HK-2 (cell line): ENCODE data around the gene MRAS.
"Not testable (repeated sequence)": the region's sequence is repeated elsewhere in the genome, so short reads cannot be mapped to it uniquely, and the experiment has no call there.

Experiments used
- DNase-seq: peaks from one replicate; pipeline ENCODE4 v3.0.0-alpha.2; 2018; ENCODE audit not compliant: unreplicated experiment

The MRAS gene

GRCh38 chr3:138418601-138419206 is 70.3 kb downstream of the MRAS start:
- DNase-seq, result no peak

GRCh38 chr3:138423316-138423715 is 74.9 kb downstream of the MRAS start:
- DNase-seq, result no peak

- no peak for DNase-seq
Measured at GRCh38 chr3:138424323-138424722, 75.9 kb downstream of the MRAS start.

- DNase-seq, result no peak
Measured at GRCh38 chr3:138426211-138426610, 77.8 kb downstream of the MRAS start.

- DNase-seq, result not testable (repeated sequence)
Measured at GRCh38 chr3:138426754-138427153, 78.4 kb downstream of the MRAS start.

- no peak for DNase-seq
Measured at GRCh38 chr3:138429665-138430064, 81.3 kb downstream of the MRAS start.

GRCh38 chr3:138432576-138433240 is 84.3 kb downstream of the MRAS start:
- DNase-seq, result no peak

GRCh38 chr3:138433892-138434275 is 85.5 kb downstream of the MRAS start:
- no peak for DNase-seq

- peak; percentile 86 for DNase-seq
Measured at GRCh38 chr3:138434276-138434874, 86.0 kb downstream of the MRAS start, which contains the start of gene ESYT3. Gene ESYT3, plus strand, starts transcription at chr3:138434616. Its CDS starts 183 bp downstream, at chr3:138434799.

- DNase-seq, result peak; percentile 55
Measured at GRCh38 chr3:138434875-138435772, 86.7 kb downstream of the MRAS start.

- no peak for DNase-seq
Measured at GRCh38 chr3:138435840-138436239, 87.5 kb downstream of the MRAS start.

GRCh38 chr3:138437281-138437680 is 88.9 kb downstream of the MRAS start:
- no peak for DNase-seq

GRCh38 chr3:138438896-138439295 is 90.5 kb downstream of the MRAS start:
- DNase-seq, result no peak

GRCh38 chr3:138439646-138440045 is 91.3 kb downstream of the MRAS start:
- DNase-seq, result no peak

GRCh38 chr3:138440121-138440521 is 91.7 kb downstream of the MRAS start:
- DNase-seq, result peak; percentile 38

- DNase-seq, result no peak
Measured at GRCh38 chr3:138440596-138440995, 92.2 kb downstream of the MRAS start.

GRCh38 chr3:138441256-138441655 is 92.9 kb downstream of the MRAS start:
- no peak for DNase-seq

GRCh38 chr3:138441742-138442141 is 93.4 kb downstream of the MRAS start:
- no peak for DNase-seq

GRCh38 chr3:138442433-138442832 is 94.1 kb downstream of the MRAS start:
- DNase-seq, result peak; percentile 71

- no peak for DNase-seq
Measured at GRCh38 chr3:138443091-138443490, 94.7 kb downstream of the MRAS start.

GRCh38 chr3:138443521-138444503 is 95.4 kb downstream of the MRAS start:
- DNase-seq, result no peak
